ENCODE measurements around the gene DAZL.
"Not testable (repeated sequence)": the region's sequence is repeated elsewhere in the genome, so short reads cannot be mapped to it uniquely, and the experiment has no call there.

Gene DAZL

GRCh38 chr3:16604887-16605602 is at the start of gene DAZL:
TSS of gene DAZL (minus strand) at chr3:16605423. CDS start at chr3:16605205, 218 bp downstream.
- no peak for DNase-seq (ENCODE audit: low spot score)

- no peak for DNase-seq (ENCODE audit: low spot score)
Measured at GRCh38 chr3:16654976-16655375, 49.8 kb upstream of the DAZL start.

- no peak for DNase-seq (ENCODE audit: low spot score)
Measured at GRCh38 chr3:16653712-16654111, 48.5 kb upstream of the DAZL start.

GRCh38 chr3:16647668-16648067 is 42.4 kb upstream of the DAZL start:
- no peak for DNase-seq (ENCODE audit: low spot score)

GRCh38 chr3:16639806-16640205 is 34.6 kb upstream of the DAZL start:
- DNase-seq (ENCODE audit: low spot score): no peak

- no peak for DNase-seq (ENCODE audit: low spot score)
Measured at GRCh38 chr3:16633948-16634347, 28.7 kb upstream of the DAZL start.

GRCh38 chr3:16632395-16632794 is 27.2 kb upstream of the DAZL start:
- no peak for DNase-seq (ENCODE audit: low spot score)

- no peak for DNase-seq (ENCODE audit: low spot score)
Measured at GRCh38 chr3:16618721-16619120, 13.5 kb upstream of the DAZL start.

- not testable (repeated sequence) for DNase-seq (ENCODE audit: low spot score)
Measured at GRCh38 chr3:16617155-16617554, 11.9 kb upstream of the DAZL start.

- no peak for DNase-seq (ENCODE audit: low spot score)
Measured at GRCh38 chr3:16616083-16616482, 10.9 kb upstream of the DAZL start.

- no peak for DNase-seq (ENCODE audit: low spot score)
Measured at GRCh38 chr3:16614033-16615031, 9.1 kb upstream of the DAZL start.

- no peak for DNase-seq (ENCODE audit: low spot score)
Measured at GRCh38 chr3:16609927-16610580, 4.8 kb upstream of the DAZL start.

GRCh38 chr3:16608816-16609215 is 3.6 kb upstream of the DAZL start:
- DNase-seq (ENCODE audit: low spot score): no peak

GRCh38 chr3:16607718-16608117 is 2.5 kb upstream of the DAZL start:
- no peak for DNase-seq (ENCODE audit: low spot score)

GRCh38 chr3:16606398-16606797 is 1.2 kb upstream of the DAZL start:
- no peak for DNase-seq (ENCODE audit: low spot score)

GRCh38 chr3:16605966-16606365 is 743 bp upstream of the DAZL start:
- DNase-seq (ENCODE audit: low spot score): no peak

GRCh38 chr3:16604433-16604832 is 790 bp downstream of the DAZL start:
- no peak for DNase-seq (ENCODE audit: low spot score)

GRCh38 chr3:16601537-16602005 is 3.7 kb downstream of the DAZL start:
- no peak for DNase-seq (ENCODE audit: low spot score)

- peak; percentile 85 for DNase-seq (ENCODE audit: low spot score)
Measured at GRCh38 chr3:16600780-16601536, 4.3 kb downstream of the DAZL start.

GRCh38 chr3:16599694-16600093 is 5.5 kb downstream of the DAZL start:
- no peak for DNase-seq (ENCODE audit: low spot score)

GRCh38 chr3:16596352-16597032 is 8.7 kb downstream of the DAZL start:
- no peak for DNase-seq (ENCODE audit: low spot score)
